HPDE6-E6E7 (cell line): ENCODE data around the gene CEP290.
"Not testable (repeated sequence)": the region's sequence is repeated elsewhere in the genome, so short reads cannot be mapped to it uniquely, and the experiment has no call there.

Experiments used
- DNase-seq: peaks from one replicate; pipeline ENCODE4 v3.0.0; 2011; ENCODE audit warnings: missing footprints; ENCODE audit errors: extremely low spot score

The CEP290 gene

DNA sequence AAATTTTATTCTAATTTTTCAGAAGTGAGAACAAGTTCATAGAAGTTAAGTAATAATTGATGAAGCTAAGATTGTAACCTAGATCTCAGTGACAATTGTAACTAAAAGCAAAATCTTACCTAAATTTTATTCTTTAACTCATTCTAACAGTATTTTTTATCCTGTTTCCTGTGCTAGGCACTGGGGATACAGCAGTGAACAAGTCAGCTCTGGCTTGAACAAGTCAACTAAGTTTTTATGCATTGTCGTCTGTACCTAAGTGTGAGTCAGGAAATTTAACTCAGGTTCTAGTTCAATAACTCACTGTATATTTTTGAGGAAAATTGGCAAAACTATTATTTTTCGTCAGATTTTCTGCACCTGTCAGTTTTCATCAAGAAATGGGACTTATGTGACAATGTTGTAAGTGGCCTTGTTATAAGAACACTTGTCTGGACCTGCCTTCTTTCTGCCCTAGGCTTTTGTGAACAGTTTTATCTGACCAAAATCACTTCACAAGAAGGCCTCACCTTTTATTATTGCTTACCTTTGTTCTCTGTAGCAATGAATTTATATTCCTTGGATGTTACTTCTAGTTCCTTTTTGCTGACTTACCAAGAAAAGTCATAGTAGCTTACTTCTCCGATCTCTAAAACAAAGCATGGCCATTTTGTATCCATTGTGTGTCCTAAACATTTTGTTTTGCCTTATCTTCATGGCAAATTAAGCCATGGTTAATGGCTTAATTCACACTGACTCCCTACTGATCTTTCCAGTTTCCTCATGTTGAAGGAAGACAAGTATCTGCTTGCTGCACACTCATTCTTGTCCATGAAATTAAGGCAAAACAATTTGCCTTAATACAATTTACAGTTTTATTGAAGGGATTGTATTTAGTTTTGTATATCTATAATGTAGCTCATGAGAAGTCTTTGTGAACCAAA lies 2.9 kb upstream of the CEP290 start:
- no peak for DNase-seq

DNA sequence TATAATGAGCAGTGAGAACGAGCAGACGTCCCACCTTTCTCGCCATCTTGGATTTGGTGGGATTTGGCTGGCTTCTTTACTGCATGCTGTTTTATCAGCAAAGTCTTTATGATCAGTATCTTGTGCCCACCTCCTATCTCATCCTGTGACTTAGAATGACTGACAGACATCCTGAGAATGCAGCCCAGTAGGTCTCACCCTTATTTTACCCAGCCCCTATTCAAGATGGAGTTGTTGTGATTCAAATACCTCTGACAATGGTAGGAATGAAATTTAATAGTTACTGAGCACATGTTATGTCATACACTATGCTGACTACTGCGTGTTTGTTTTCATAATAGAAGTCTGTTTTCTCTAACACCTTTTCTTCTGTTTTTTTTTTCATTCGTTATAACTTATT lies 2.1 kb upstream of the CEP290 start:
- DNase-seq, result no peak

DNA sequence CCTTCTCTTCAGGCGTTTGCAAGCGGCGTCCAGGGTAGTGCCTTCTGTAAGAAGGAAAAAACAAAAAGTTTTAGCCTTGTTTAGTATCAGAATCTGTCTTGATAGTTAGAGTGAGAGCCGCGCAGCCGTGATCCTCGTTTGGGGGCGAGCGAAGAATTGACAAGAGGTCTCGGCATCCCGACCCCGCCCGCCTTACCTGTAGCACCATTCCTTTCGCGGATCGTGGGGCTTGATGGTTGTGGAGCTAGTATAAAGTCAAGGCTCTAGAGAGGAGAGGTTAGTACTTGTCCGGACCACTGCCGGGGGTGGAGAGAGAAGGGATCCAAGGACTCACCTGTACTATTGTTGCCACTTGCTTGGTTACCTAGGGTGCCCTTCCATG lies 713 bp upstream of the CEP290 start:
- peak; percentile 19 for DNase-seq

DNA sequence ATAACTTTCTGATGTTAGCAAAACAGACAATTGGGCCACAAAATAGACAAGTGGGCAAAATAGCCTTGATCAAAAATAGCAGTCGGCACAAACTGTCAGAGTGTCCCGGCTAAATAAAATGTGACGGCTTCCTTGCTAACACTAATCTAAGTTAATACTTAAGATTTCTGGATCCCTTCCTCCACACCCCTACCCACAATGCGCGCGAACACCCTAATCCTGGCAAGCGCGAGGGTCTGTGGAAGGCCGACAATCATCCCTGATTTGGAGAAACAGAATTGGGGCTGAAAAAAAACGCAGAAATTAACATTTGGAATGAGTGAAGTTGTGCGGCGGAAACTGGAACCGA lies 489 bp downstream of the CEP290 start:
- DNase-seq, result no peak

DNA sequence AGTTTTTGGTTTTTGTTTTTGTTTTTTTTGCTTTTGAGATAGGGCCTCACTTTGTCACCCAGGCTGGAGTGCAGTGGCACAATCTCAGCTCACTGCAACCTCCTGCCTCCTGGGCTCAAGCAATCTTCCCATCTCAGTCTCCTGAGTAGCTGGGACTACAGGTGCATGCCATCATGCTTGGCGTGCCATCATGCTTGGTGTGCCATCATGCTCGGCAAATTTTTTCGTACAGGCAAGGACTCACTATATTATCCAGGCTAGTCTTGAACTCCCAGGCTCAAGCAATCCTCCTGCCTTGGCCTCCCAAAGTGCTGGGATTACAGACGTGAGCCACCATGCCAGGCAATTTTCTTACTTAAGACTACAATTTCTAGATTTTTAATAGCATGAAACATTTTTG lies 2.2 kb downstream of the CEP290 start:
- not testable (repeated sequence) for DNase-seq

DNA sequence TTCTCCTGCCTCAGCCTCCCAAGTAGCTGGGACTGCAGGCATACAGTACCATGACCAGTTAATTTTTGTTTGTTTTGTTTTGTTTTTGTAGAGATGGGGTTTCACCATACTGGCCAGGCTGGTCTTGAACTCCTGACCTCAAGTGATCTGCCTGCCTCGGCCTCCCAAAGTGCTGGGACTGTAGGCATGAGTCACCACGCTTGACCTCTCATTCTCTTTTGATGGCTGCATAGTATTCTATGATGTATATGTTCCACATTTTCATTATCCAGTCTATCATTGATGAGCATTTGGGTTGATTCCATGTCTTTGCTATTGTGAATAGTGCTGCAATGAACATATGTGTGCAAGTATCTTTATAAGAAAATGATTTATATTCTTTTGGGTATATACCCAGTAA lies 8.7 kb downstream of the CEP290 start:
- DNase-seq, result not testable (repeated sequence)

DNA sequence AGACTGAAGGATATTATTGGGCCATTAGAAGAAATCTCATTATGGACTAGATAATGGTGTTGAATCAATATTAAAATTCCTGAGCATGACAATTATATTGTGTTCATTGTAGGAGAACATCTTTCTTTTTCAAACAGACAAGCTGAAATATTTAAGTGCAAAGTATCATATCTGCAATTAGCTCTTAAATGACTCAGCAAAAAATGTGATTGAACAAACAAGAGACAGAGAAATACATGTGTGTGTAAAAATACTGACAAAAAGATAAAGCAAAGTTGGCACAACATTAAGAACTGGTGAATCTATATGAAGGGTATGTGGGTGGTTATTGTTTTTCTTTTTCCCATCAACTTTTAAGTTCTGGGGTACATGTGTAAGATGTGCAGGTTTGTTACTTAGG lies 9.5 kb downstream of the CEP290 start:
- no peak for DNase-seq

DNA sequence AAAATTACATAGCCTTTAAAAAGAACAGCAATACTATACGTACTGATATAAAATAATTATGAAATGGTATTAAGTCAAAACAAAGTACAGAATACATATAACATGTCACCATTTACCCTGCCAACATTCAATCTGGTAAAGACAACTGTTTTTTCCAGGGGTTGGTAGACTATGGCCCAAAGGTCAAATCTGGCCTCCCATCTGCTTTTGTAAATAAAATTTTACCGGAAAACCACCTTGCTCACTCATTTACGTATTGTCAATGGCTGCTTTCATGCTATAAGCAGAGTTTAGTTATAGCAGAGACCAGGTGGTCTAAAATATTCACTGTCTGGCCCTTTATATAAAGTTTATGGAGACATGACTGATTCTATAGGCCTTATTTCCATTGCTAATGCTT lies 14.0 kb downstream of the CEP290 start:
- DNase-seq, result no peak

DNA sequence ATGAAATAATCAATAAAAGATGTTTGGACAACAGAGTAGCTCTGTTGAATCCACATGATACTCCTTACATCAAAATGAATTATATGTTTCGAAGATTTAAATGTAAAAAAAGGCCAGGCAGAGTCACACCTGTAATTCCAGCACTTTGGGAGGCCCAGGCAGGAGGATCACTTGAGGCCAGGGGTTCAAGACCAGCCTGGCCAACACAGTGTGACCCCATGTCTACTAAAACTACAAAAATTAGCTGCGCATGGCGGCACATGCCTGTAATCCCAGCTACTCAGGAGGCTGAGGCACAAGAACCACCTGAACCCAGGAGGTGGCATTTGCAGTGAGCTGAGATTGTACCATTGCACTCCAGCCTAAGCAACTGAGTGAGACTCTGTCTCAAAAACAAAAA lies 14.8 kb downstream of the CEP290 start:
- no peak for DNase-seq

DNA sequence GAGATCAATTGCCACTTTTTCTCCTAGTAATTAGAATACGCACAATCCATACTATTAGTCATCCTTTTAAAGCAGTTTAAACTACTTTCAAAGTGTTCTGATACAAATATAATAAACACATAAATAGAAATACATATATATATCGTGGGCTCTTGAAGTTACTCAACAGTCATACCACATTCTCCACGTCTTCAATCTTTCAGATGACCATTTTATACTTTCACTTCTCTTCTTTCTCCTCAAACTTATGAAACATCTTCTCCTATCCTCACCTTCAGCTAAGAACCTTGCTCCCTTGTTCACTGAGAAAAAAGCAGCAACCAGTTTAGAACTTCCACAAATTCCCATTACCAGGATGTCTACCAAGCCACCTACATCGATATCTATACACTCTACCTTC lies 19.2 kb downstream of the CEP290 start:
- DNase-seq, result no peak

DNA sequence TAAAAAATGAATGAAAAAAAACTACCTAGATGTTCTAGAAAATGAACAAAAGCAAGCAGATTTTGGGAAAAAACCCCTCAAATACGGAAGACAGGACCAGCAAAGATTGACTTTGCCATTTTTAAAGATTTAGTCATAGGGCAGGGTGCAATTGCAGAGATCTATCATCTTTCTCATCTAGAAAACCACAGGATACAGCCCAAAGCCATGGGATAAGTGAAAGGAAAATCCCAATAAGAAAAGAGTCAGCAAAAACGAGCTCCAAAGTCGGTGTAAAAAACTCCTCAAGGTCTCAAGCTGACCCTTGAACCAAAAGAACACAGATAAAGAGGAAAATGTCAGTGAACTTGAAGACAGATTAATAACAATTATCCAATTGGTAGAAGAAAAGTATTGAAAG lies 28.0 kb downstream of the CEP290 start:
- no peak for DNase-seq

DNA sequence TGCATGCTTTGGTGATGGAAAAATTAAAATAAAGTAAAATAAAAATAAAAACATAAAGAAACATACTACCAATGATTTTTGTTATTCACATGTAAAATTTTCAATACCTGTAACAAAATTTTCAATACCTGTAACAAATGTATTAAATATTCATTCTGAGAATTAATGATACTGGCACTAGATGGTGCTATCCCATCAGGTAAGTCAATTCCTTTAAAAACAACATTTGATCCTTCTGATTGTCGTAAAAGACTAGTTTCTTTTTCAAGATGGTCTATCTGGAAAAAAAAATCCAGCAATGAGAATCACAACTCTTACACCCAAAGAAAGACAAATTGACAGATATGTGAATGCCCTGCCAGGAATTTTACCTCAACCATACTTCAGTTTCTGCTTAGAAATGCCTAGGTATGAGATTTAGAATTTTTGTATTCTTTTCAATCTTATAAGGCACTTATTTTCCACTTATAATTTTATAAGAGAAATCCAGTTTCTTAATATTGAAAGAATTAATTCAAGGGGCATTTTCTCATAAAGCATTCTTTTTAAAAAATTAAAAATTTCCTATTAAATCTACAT lies 30.7 kb downstream of the CEP290 start:
- DNase-seq, result peak; percentile 2

DNA sequence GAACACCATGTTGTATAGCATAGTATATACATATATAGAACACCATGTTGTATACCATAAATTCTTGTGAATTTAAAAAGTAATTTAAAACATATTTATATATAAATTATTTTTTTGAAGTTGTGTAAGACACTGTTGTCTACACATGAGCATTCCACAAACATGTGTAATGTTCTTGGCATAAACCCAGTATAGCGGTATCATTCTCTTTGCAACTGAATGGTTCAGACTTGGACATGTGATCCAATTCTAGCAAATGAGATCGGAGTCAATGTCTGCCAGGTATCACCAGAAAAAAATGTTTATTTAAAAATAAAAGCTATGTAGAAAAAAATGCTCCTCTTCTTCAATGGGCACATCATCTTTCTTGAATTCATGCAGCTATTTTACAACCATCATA lies 33.9 kb downstream of the CEP290 start:
- no peak for DNase-seq

DNA sequence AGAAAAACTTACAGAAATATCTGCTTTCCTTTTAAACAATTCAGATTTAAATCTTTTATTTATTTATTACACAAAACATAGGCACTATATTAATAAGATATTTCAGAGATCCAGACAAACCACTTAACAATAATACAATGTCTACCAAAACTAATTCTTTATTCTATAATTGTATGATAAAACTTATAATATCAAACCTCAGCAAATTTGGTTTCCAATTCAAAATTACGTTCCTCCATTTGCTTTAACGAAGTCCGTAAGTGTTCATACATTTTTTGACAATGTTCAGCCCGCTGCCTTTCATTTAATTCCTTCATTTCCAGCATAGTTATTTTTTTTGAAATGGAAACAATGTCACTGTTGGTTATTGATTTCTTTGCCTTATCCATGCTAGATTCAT lies 48.3 kb downstream of the CEP290 start:
- DNase-seq, result no peak

DNA sequence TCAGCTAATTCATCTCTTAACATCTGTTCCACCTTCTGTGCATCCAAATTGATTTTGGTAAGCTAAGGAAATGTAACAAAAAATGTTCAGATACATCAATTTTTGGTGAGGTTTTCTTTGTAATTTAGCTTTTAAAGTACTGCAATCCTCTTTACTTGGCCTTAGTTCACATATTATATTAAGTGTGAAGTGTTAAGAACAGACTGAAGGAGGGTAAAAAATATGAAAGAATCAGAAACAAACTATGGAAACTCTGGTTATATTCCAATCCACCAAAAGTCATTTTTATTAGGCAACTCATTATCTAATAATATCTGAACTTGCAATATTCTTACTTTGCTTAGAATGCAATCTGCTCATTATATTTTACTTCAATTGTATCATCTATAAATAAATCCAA lies 49.1 kb downstream of the CEP290 start:
- no peak for DNase-seq

DNA sequence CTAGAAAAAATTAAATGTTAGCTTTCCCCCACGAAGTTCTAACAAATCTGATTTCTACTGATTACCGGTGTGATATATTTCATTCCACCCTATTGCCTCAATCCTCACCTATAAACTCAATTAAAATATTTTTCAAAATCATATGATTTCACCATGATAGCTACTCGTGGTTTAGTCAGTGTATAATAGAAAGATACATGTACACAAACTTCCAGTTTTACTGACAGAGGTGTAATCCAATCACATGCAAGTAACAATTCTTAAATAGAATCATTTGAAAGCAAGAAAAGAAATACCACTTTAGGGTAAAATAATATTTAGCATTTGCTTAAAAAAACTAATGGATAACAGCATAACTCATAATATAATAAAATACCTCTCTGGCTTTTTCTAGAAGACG lies 57.7 kb downstream of the CEP290 start:
- DNase-seq, result no peak

DNA sequence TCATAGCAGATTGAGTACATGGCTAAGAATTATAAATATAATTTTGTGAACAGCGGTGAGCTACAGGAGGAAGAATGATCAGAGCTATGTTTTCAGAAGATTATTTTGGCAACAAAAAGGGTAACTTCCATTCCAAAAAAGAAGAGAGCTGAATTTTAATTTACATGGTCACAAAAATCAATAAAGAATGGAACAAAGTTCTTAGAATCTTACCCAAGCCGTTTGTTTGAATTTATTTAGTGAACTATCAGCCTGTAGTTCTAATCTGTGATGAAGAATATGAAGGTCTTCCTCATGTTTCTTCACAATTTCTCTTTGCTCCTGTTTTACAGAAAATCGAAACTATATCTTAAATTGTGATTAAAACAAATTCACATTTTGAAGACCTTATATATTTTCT lies 58.3 kb downstream of the CEP290 start:
- no peak for DNase-seq

DNA sequence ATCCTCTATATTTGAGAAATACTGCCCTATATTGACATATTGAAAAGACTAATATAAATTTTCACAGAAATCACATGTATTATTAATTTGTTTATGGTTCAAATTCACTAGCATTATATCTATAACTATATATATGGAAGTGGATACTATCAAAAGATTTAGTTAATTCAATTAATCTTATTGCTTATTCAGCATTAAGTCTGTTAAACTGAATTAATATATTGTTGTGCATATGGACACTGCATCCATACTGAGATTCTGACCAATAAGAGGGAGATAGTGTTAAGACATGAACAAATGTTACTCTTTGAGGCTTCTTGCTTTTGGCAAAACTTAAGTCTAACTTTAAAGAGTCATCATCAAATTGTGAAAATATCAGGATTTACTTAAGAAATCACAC lies 60.6 kb downstream of the CEP290 start:
- DNase-seq, result no peak

DNA sequence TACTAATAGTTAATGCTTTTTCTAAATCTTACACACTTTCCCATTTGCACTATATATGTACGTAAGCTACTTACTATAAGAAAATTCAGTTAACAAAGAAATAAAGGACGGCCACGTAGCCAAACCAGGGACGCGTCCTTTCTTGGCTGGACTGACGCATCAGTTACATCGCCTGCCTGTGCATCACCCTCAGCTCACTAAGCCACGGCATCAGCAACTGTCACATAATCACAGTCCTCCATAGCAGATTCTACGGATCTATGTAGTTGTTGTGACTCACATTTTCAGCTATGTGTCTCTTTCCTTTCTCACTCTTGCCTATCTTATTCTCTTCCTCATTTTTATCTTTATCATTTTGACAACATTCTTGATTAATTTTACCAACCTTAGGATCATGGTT lies 74.6 kb downstream of the CEP290 start:
- DNase-seq, result no peak

DNA sequence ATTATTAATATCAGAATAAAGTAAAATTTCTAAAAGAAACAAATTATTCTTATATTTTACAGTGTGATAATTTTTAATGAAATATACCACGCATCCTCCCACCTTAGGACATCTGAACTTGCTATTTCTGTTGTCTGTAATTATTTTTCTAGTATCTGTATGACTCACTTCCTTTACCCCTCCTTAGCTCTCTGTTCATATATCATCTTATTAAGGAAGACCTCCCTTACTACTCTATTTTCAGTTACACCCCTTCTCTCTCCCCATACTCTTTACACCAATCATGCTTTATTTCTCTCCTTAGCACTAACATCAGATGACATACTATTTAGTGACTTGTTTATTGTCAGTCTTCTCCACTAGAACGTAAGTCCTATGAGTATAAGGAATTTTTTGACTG lies 78.5 kb downstream of the CEP290 start:
- DNase-seq, result no peak

DNA sequence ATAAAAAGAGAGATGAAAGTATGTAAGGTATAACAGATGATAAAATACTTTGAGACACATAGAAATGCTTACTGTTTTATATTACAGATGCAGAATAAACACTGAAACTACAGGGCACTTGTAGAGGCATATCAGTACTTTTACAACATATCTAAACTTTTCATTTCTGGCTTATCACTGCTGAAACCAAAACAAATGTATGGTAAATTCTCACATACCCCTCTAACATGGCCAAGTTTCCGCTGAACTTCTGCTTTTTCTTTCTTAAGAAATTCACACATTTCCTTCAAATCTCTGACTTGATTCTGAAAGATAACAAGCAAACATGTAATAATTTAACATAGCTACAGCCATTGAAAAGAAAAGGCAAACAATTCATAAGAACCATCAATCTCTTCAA lies 79.4 kb downstream of the CEP290 start:
- DNase-seq, result no peak

DNA sequence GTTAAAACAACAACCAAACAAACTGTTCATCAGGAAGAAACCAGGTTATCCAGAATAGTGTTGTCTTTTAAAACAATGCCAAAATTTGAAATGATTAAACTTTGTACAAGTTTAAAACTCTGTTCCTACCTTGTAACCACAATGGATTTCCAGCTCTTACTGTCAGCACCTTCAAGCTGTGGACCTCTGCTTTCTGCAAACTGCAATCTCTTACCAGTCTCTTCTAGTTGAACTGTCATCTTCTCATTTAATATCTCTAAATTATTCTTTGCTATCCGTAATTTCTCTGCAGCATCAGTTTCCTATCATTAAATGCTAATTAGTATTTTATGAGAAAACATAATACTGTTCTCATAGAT lies 83.2 kb downstream of the CEP290 start:
- no peak for DNase-seq

DNA sequence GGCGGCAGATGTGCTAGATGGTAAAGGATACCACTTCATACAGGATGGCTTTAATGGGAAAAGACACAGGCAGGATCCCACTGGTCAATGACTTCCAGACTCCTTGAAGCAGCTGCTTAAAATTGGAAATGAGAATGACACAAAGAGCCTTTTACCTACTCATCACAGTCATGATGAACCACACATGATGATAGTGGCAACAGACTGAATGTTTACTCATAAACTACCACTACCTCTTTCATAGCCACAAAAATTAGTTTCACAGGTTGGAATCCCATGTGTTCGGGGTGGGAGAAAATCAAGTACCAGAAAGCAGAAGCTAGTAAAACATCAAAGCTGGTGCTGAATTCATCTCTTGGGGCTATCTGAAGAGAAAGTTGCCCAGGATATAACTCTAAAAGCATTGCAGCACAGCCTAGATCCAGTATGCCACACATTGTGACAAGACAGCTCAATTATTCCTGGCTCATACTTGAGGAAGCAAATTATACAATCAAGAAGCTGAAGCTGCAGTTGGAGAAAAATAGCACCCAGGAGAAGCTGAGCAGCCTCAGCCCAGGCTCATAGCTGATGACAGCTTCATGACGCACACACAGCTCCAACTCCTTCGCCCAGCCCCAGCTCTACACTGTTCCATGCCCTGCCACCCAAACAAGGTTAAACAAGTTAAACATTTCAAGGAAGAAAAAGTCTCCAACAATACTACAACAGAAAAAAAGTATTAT lies 83.7 kb downstream of the CEP290 start:
- DNase-seq, result peak; percentile 55
